WTC11 (cell line): Measurements from ENCODE around the gene MED15. TPM values are rescaled to one million over a fixed set of nuclear protein-coding genes. Genes with fewer than 3 reads are reported as not detected.
A peak's percentile ranks its signal among the peaks of the same experiment; 100 is the strongest.

Source experiments
- ATAC-seq: fragments of 200-7000 bp; cut with Tn5 transposase; 2 replicates; pipeline ENCODE4 v1.10.0; 2021; ENCODE audit warnings: mild to moderate bottlenecking, moderate library complexity
- CTCF ChIA-PET: fragments of 300-600 bp; sonication (Branson Sonifier 250); formaldehyde crosslinking; loops from one replicate; lab custom pipeline; 2021; ENCODE audit warnings: antibody characterized with exemption; lab: Charles Lee
- POLR2A ChIA-PET: fragments of 350-600 bp; sonication (Branson Sonifier 250); formaldehyde crosslinking; loops from one replicate; lab custom pipeline; 2021; ENCODE audit warnings: antibody characterized with exemption; lab: Charles Lee
- DNase-seq: peaks from one replicate; pipeline ENCODE4 v3.0.0; 2021; ENCODE audit warnings: low spot score
- H3K27ac Mint-ChIP-seq: 2 replicates; pipeline ENCODE4 v1.8.0; 2021; ENCODE audit warnings: mixed read lengths
- H3K27me3 Mint-ChIP-seq: 2 replicates; pipeline ENCODE4 v1.8.0; 2021; ENCODE audit warnings: low read depth, mild to moderate bottlenecking, moderate library complexity, mixed read lengths
- H3K36me3 Mint-ChIP-seq: 2 replicates; pipeline ENCODE4 v1.8.0; 2021; ENCODE audit warnings: mixed read lengths
- H3K4me1 Mint-ChIP-seq: 2 replicates; pipeline ENCODE4 v1.8.0; 2022; ENCODE audit warnings: mixed read lengths
- H3K4me3 Mint-ChIP-seq: 2 replicates; pipeline ENCODE4 v1.8.0; 2021; ENCODE audit warnings: mild to moderate bottlenecking, moderate library complexity, mixed read lengths
- H3K9me3 Mint-ChIP-seq: 2 replicates; pipeline ENCODE4 v1.8.0; 2021; ENCODE audit warnings: mixed read lengths
- ATF1 ChIP-seq: sonication (generic); formaldehyde crosslinking; IDR thresholded peaks from 2 replicates; pipeline ENCODE4 v1.8.1; 2023; ENCODE audit warnings: mild to moderate bottlenecking, moderate library complexity, missing genetic modification reagents
- MXD4 ChIP-seq: fragments of 250-450 bp; sonication (Bioruptor Pico); IDR thresholded peaks from 2 replicates; pipeline ENCODE4 v1.8.0; 2021; ENCODE audit warnings: mild to moderate bottlenecking, moderate library complexity, borderline replicate concordance
- ZNF121 ChIP-seq: sonication (generic); formaldehyde crosslinking; IDR thresholded peaks from 2 replicates; pipeline ENCODE4 v1.8.0; 2023; ENCODE audit warnings: missing genetic modification reagents
- ZNF219 ChIP-seq: sonication (generic); formaldehyde crosslinking; IDR thresholded peaks from 2 replicates; pipeline ENCODE4 v1.8.0; 2023; ENCODE audit warnings: missing genetic modification reagents, mild to moderate bottlenecking, borderline replicate concordance
- ZNF317 ChIP-seq: sonication (generic); formaldehyde crosslinking; IDR thresholded peaks from 2 replicates; pipeline ENCODE4 v1.8.1; 2023; ENCODE audit warnings: low read depth, mild to moderate bottlenecking, moderate library complexity, missing genetic modification reagents, borderline replicate concordance
- total RNA-seq: library from RNA; stranded (reverse); gene quantifications from 3 replicates; pipeline ENCODE4 v1.2.3, GENCODE V29; 2021
- TF ChIP-seq, protein P1 (sequence below): fragments of 250-450 bp; sonication (Bioruptor Pico); conservative IDR thresholded peaks from 2 replicates; pipeline ENCODE4 v1.9.0; 2021; ENCODE audit warnings: mild to moderate bottlenecking
- TF ChIP-seq, protein P2 (sequence below): sonication (generic); formaldehyde crosslinking; IDR thresholded peaks from 2 replicates; pipeline ENCODE4 v1.8.0; 2022; ENCODE audit warnings: missing genetic modification reagents
- TF ChIP-seq, protein P3 (sequence below): sonication (generic); formaldehyde crosslinking; IDR thresholded peaks from 2 replicates; pipeline ENCODE4 v1.8.1; 2023; ENCODE audit warnings: mild to moderate bottlenecking, missing genetic modification reagents, borderline replicate concordance
- TF ChIP-seq, protein P4 (sequence below): fragments of 250-450 bp; sonication (Bioruptor Pico); IDR thresholded peaks from 2 replicates; pipeline ENCODE4 v2.1.2; 2022; ENCODE audit warnings: mild to moderate bottlenecking, moderate library complexity
- TF ChIP-seq, protein P5 (sequence below): fragments of 250-450 bp; sonication (Bioruptor Pico); IDR thresholded peaks from 2 replicates; pipeline ENCODE4 v1.9.0; 2021; ENCODE audit warnings: mild to moderate bottlenecking, borderline replicate concordance

Gene MED15
- total RNA-seq, 1 experiment from 2014 or later = 67.7 TPM

DNA sequence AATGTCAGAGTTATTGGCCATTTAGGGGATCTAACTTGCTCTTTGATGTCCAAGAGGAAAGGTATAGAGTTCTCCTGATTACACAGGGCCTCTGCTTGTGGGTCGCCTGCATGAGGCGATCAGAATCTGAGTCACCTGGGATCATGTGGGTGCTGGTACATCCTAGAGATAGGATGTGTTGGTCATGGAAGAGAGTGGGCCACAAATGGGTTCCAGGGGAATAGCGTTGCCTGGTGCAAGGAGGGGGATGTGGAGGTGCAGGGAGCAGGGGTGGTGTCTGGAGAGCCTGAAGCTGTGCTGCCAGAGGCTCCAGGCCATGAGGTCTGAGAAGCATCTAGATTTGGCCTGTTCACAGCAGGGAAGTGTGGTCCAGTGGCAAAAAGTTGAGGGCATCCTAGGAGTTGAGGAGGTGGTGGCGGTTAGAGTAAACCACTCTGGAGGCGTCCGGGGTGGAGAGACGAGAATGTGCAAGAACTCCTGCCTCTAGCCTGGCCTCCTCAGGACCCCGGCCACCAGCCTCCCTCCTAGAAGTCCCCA, 92.8 kb downstream of the MED15 start:
- POLR2A ChIA-PET = no interaction called here
- no peak overlapping the region for H3K27ac Mint-ChIP-seq
- H3K4me1 Mint-ChIP-seq = no peaks in the 10 kb centered on the region
- ATAC-seq (no peak), DNase-seq (no peak)
- TF ChIP-seq, protein P1, sequence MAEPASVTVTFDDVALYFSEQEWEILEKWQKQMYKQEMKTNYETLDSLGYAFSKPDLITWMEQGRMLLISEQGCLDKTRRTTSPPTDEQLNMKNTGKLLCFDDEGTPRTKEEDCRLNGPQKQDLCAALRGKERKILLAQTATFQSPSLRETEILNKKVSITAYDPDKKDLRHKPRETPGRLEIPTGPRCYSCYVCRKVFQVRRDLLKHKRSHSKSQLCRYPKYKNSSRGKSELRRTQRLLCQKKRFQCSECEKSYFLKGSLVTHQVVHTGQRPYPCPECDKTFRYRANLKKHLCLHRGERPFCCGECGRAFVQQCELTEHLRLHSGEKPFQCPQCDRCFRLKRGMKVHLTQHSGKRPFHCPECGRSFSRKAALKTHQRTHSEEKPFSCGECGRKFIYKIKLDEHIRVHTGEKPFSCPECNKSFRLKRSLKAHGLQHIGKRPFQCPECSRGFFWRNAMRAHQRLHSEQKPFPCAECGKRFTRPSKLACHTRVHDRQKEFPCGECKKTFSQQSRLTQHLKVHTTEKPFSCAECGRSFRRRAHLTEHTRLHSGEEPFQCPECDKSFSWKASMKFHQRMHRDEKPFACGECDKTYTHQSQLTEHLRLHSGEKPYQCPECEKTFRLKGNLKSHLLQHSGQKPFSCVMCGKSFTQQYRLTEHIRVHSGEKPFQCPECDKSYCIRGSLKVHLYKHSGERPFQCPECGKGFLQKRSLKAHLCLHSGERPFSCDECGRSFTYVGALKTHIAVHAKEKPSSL (CRISPR knock-in tag) = no peak
- TF ChIP-seq, protein P2, sequence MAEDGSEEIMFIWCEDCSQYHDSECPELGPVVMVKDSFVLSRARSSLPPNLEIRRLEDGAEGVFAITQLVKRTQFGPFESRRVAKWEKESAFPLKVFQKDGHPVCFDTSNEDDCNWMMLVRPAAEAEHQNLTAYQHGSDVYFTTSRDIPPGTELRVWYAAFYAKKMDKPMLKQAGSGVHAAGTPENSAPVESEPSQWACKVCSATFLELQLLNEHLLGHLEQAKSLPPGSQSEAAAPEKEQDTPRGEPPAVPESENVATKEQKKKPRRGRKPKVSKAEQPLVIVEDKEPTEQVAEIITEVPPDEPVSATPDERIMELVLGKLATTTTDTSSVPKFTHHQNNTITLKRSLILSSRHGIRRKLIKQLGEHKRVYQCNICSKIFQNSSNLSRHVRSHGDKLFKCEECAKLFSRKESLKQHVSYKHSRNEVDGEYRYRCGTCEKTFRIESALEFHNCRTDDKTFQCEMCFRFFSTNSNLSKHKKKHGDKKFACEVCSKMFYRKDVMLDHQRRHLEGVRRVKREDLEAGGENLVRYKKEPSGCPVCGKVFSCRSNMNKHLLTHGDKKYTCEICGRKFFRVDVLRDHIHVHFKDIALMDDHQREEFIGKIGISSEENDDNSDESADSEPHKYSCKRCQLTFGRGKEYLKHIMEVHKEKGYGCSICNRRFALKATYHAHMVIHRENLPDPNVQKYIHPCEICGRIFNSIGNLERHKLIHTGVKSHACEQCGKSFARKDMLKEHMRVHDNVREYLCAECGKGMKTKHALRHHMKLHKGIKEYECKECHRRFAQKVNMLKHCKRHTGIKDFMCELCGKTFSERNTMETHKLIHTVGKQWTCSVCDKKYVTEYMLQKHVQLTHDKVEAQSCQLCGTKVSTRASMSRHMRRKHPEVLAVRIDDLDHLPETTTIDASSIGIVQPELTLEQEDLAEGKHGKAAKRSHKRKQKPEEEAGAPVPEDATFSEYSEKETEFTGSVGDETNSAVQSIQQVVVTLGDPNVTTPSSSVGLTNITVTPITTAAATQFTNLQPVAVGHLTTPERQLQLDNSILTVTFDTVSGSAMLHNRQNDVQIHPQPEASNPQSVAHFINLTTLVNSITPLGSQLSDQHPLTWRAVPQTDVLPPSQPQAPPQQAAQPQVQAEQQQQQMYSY = no peak
- TF ChIP-seq MXD4 (CRISPR knock-in tag) (no peak), ZNF219 (no peak), ATF1 (no peak), ZNF317 (CRISPR knock-in tag) (no peak)
- TF ChIP-seq, protein P3, sequence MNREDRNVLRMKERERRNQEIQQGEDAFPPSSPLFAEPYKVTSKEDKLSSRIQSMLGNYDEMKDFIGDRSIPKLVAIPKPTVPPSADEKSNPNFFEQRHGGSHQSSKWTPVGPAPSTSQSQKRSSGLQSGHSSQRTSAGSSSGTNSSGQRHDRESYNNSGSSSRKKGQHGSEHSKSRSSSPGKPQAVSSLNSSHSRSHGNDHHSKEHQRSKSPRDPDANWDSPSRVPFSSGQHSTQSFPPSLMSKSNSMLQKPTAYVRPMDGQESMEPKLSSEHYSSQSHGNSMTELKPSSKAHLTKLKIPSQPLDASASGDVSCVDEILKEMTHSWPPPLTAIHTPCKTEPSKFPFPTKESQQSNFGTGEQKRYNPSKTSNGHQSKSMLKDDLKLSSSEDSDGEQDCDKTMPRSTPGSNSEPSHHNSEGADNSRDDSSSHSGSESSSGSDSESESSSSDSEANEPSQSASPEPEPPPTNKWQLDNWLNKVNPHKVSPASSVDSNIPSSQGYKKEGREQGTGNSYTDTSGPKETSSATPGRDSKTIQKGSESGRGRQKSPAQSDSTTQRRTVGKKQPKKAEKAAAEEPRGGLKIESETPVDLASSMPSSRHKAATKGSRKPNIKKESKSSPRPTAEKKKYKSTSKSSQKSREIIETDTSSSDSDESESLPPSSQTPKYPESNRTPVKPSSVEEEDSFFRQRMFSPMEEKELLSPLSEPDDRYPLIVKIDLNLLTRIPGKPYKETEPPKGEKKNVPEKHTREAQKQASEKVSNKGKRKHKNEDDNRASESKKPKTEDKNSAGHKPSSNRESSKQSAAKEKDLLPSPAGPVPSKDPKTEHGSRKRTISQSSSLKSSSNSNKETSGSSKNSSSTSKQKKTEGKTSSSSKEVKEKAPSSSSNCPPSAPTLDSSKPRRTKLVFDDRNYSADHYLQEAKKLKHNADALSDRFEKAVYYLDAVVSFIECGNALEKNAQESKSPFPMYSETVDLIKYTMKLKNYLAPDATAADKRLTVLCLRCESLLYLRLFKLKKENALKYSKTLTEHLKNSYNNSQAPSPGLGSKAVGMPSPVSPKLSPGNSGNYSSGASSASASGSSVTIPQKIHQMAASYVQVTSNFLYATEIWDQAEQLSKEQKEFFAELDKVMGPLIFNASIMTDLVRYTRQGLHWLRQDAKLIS (CRISPR knock-in tag) = no peak
- TF ChIP-seq, protein P4, sequence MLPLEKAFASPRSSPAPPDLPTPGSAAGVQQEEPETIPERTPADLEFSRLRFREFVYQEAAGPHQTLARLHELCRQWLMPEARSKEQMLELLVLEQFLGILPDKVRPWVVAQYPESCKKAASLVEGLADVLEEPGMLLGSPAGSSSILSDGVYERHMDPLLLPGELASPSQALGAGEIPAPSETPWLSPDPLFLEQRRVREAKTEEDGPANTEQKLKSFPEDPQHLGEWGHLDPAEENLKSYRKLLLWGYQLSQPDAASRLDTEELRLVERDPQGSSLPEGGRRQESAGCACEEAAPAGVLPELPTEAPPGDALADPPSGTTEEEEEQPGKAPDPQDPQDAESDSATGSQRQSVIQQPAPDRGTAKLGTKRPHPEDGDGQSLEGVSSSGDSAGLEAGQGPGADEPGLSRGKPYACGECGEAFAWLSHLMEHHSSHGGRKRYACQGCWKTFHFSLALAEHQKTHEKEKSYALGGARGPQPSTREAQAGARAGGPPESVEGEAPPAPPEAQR (CRISPR knock-in tag) = no peak
- TF ChIP-seq, all 79 proteins: peak for 0
- Mint-ChIP-seq H3K4me3 (no peak overlapping the region), H3K36me3 (no peaks in the 10 kb centered on the region), H3K27me3 (no peaks in the 10 kb centered on the region), H3K9me3 (no peaks in the 10 kb centered on the region)
- CTCF ChIA-PET = interaction anchor here (0.7 kb wide), 1 partner anchor 103 kb away, joined by 3 read pairs; no protein-coding TSS in a partner anchor

DNA sequence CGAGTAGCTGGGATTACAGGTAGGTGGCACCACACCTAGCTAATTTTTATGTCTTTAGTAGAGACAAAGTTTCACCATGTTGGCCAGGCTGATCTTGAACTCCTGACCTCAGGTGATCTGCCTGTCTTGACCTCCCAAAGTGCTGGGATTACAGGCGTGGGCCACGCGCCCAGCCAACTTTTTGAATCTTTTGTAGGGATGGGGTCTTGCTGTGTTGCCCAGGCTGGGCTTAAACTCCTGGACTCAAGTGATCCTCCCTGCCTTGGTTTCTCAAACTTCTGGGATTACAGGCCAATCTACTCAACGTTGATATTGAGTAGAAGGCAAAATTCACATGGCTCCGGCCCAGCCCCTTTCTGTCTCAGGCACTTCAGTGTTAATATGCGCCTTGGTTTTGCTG, 93.9 kb downstream of the MED15 start:
- no peaks in the 10 kb centered on the region for H3K9me3 Mint-ChIP-seq
- DNase-seq (no peak), ATAC-seq (no peak)
- peaks cover 7% of the 10 kb centered on the region for H3K4me1 Mint-ChIP-seq
- CTCF ChIA-PET = interaction anchor here (0.7 to 1.2 kb wide), 2 partner anchors 30 to 183 kb away, joined by 3 to 4 read pairs; no protein-coding TSS in a partner anchor
- POLR2A ChIA-PET = interaction anchor here (0.6 kb wide), 1 partner anchor 207 kb away, joined by 4 read pairs; no protein-coding TSS in a partner anchor
- no peak overlapping the region for H3K27ac Mint-ChIP-seq
- H3K36me3 Mint-ChIP-seq = no peaks in the 10 kb centered on the region
- H3K4me3 Mint-ChIP-seq = no peak overlapping the region
- no peaks in the 10 kb centered on the region for H3K27me3 Mint-ChIP-seq
- peak; percentile 73; the same call in 1 of the 2 replicates for TF ChIP-seq ZNF121 (CRISPR knock-in tag)
- TF ChIP-seq, protein P5, sequence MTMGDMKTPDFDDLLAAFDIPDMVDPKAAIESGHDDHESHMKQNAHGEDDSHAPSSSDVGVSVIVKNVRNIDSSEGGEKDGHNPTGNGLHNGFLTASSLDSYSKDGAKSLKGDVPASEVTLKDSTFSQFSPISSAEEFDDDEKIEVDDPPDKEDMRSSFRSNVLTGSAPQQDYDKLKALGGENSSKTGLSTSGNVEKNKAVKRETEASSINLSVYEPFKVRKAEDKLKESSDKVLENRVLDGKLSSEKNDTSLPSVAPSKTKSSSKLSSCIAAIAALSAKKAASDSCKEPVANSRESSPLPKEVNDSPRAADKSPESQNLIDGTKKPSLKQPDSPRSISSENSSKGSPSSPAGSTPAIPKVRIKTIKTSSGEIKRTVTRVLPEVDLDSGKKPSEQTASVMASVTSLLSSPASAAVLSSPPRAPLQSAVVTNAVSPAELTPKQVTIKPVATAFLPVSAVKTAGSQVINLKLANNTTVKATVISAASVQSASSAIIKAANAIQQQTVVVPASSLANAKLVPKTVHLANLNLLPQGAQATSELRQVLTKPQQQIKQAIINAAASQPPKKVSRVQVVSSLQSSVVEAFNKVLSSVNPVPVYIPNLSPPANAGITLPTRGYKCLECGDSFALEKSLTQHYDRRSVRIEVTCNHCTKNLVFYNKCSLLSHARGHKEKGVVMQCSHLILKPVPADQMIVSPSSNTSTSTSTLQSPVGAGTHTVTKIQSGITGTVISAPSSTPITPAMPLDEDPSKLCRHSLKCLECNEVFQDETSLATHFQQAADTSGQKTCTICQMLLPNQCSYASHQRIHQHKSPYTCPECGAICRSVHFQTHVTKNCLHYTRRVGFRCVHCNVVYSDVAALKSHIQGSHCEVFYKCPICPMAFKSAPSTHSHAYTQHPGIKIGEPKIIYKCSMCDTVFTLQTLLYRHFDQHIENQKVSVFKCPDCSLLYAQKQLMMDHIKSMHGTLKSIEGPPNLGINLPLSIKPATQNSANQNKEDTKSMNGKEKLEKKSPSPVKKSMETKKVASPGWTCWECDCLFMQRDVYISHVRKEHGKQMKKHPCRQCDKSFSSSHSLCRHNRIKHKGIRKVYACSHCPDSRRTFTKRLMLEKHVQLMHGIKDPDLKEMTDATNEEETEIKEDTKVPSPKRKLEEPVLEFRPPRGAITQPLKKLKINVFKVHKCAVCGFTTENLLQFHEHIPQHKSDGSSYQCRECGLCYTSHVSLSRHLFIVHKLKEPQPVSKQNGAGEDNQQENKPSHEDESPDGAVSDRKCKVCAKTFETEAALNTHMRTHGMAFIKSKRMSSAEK (CRISPR knock-in tag) = no peak
